K562 (cell line): ENCODE results near the gene ATIC. TPM values are rescaled to one million over a fixed set of nuclear protein-coding genes. Genes with fewer than 3 reads are reported as not detected.
A peak's percentile ranks its signal among the peaks of the same experiment; 100 is the strongest.

Experiments used
- ATAC-seq: fragments of 200-7000 bp; cut with Tn5 transposase; 3 replicates; pipeline ENCODE4 v1.9.1; 2020; ENCODE audit warnings: moderate library complexity
- BruUV-seq: library from RNA; stranded (reverse); fragments of 400-500 nt; replicated peaks from 2 replicates; lab custom pipeline; 2021; lab: Mats Ljungman, UMichigan
- CTCF ChIA-PET: fragments of 300-600 bp; formaldehyde crosslinking; extraction: SDS; loops from one replicate; lab custom pipeline; 2021; ENCODE audit warnings: low intra/inter-chr PET ratio; lab: Yijun Ruan, JAX
- POLR2A ChIA-PET: fragments of 300-600, 350-650 bp; sonication (Branson Sonifier 250); formaldehyde crosslinking; extraction: SDS; loops from one replicate; lab custom pipeline; 2021; ENCODE audit warnings: antibody characterized with exemption, inconsistent platforms; lab: Yijun Ruan, JAX
- DNase-seq, 4 experiments: peaks; one replicate each; pipeline versions ENCODE4 v3.0.0 to v3.0.0-alpha.2; 2011 to 2018; ENCODE audit warnings: low spot score in 3 of 4, mixed read lengths in 3 of 4; ENCODE audit errors: extremely low read depth in 1 of 4
- FAIRE-seq: peaks from 2 replicates; lab custom pipeline; 2011; peaks lifted over from hg19 to GRCh38; lab: Jason Lieb, UNC
- H2AFZ ChIP-seq: 2 replicates; pipeline ENCODE4 v1.6.0; 2011; ENCODE audit warnings: low read depth, low read length, control low read depth, inconsistent platforms
- H3K27ac ChIP-seq: fragments of 200-600 bp; 3 replicates; pipeline ENCODE4 v1.8.0; 2011; ENCODE audit warnings: low read depth, mild to moderate bottlenecking, control low read depth, inconsistent platforms, low read length, moderate library complexity, mixed read lengths; ENCODE audit errors: extremely low read depth
- H3K27me3 ChIP-seq, 2 experiments: fragments of 300-600 bp in 1 of 2; 2 replicates in 1 of 2; 3 replicates in 1 of 2; pipeline versions ENCODE4 v1.6.0 to v1.8.0; 2011; ENCODE audit warnings: inconsistent platforms in 2 of 2, low read length in 2 of 2, mild to moderate bottlenecking in 1 of 2, mixed read lengths in 1 of 2, moderate library complexity in 1 of 2; ENCODE audit not compliant: control insufficient read depth in 2 of 2, insufficient read depth in 2 of 2
- H3K36me3 ChIP-seq: fragments of 300-600 bp; 3 replicates; pipeline ENCODE4 v1.8.0; 2011; ENCODE audit warnings: mild to moderate bottlenecking, low read length, inconsistent platforms; ENCODE audit not compliant: control insufficient read depth, insufficient read depth
- H3K4me1 ChIP-seq, 2 experiments: fragments of 200-600 bp in 1 of 2; replicated peaks in 1 of 2; 2 replicates in 1 of 2; 3 replicates in 1 of 2; pipeline versions ENCODE4 v1.5.1 to v1.8.0; 2011; ENCODE audit warnings: inconsistent platforms in 2 of 2, low read length in 2 of 2, mild to moderate bottlenecking in 1 of 2, mixed read lengths in 1 of 2, moderate library complexity in 1 of 2; ENCODE audit not compliant: control insufficient read depth in 2 of 2, insufficient read depth in 2 of 2
- H3K4me2 ChIP-seq: 2 replicates; pipeline ENCODE4 v1.6.1; 2011; ENCODE audit warnings: low read length, control low read depth, inconsistent platforms, mixed read lengths; ENCODE audit not compliant: insufficient read depth
- H3K4me3 ChIP-seq: fragments of 200-600 bp; sonication (generic), shearing (Covaris generic); 2 replicates; pipeline ENCODE4 v1.5.1; 2016; ENCODE audit warnings: control low read depth, inconsistent platforms
- H3K79me2 ChIP-seq: fragments of 200-600 bp; 3 replicates; pipeline ENCODE4 v1.8.0; 2011; ENCODE audit warnings: low read length, inconsistent platforms; ENCODE audit not compliant: control insufficient read depth, insufficient read depth
- H3K9ac ChIP-seq, 2 experiments: 2 replicates each; pipeline versions ENCODE4 v1.6.0 to v1.6.1; 2011; ENCODE audit warnings: low read depth in 2 of 2, low read length in 2 of 2, control low read depth in 1 of 2, inconsistent platforms in 1 of 2, mild to moderate bottlenecking in 1 of 2, mixed read lengths in 1 of 2; ENCODE audit not compliant: insufficient read depth in 1 of 2
- H3K9me1 ChIP-seq: one replicate; pipeline ENCODE4 v1.6.0; 2011; ENCODE audit warnings: inconsistent platforms, mild to moderate bottlenecking, low read length, moderate library complexity; ENCODE audit not compliant: control insufficient read depth, insufficient read depth
- H3K9me3 ChIP-seq: replicated peaks from 2 replicates; pipeline ENCODE4 v1.5.1; 2011; ENCODE audit warnings: low read depth, low read length, inconsistent platforms; ENCODE audit not compliant: control insufficient read depth, insufficient read depth
- H4K20me1 ChIP-seq: replicated peaks from 2 replicates; pipeline ENCODE4 v1.6.1; 2011; ENCODE audit warnings: low read length, inconsistent platforms, mixed read lengths; ENCODE audit not compliant: control insufficient read depth, insufficient read depth
- MLX ChIP-seq, 2 experiments: fragments of 450-650 bp in 1 of 2; sonication (generic) in 1 of 2; formaldehyde crosslinking; conservative IDR thresholded peaks; 2 replicates each; pipeline versions ENCODE4 v1.4.0 to v1.8.1; 2020 to 2022; ENCODE audit warnings: mild to moderate bottlenecking in 1 of 2, missing genetic modification reagents in 1 of 2
- MNT ChIP-seq, 2 experiments: fragments of 450-650 bp; conservative IDR thresholded peaks; 2 replicates each; pipeline ENCODE4 v1.6.1; 2017; ENCODE audit warnings: mild to moderate bottlenecking in 2 of 2, moderate library complexity in 2 of 2
- NCOA6 ChIP-seq: fragments of 450-650 bp; IDR thresholded peaks from 2 replicates; pipeline ENCODE4 v1.6.1; 2017; ENCODE audit warnings: mild to moderate bottlenecking
- NFRKB ChIP-seq: fragments of 450-650 bp; IDR thresholded peaks from 2 replicates; pipeline ENCODE4 v1.6.1; 2016; ENCODE audit warnings: low read depth
- NFXL1 ChIP-seq: fragments of 450-650 bp; formaldehyde crosslinking; IDR thresholded peaks from 2 replicates; pipeline ENCODE4 v1.4.0; 2021; ENCODE audit warnings: mild to moderate bottlenecking
- NR1H2 ChIP-seq: sonication (generic); formaldehyde crosslinking; IDR thresholded peaks from 2 replicates; pipeline ENCODE4 v1.4.0; 2020; ENCODE audit warnings: mild to moderate bottlenecking, missing genetic modification reagents
- RBBP5 ChIP-seq: fragments of 200-600 bp; sonication (generic); IDR thresholded peaks from 2 replicates; pipeline ENCODE4 v1.6.1; 2012; ENCODE audit warnings: borderline replicate concordance, mild to moderate bottlenecking, low read length, control low read depth, inconsistent platforms; ENCODE audit not compliant: insufficient read depth, poor library complexity, severe bottlenecking
- RBM39 ChIP-seq: fragments of 200-400 bp; formaldehyde crosslinking; optimal IDR thresholded peaks from 2 replicates; pipeline ENCODE3; 2018; ENCODE audit warnings: low read depth, low read length
- TEAD1 ChIP-seq, 2 experiments: fragments of 450-650 bp in 1 of 2; sonication (generic) in 1 of 2; formaldehyde crosslinking; IDR thresholded peaks; 2 replicates each; pipeline versions ENCODE4 v1.4.0 to v1.8.0; 2020 to 2022; ENCODE audit warnings: mild to moderate bottlenecking in 2 of 2, missing genetic modification reagents in 1 of 2
- U2AF1 ChIP-seq: fragments of 200-400 bp; formaldehyde crosslinking; optimal IDR thresholded peaks from 2 replicates; pipeline ENCODE3; 2017; ENCODE audit warnings: mild to moderate bottlenecking, low read depth, low read length, moderate library complexity
- ZBTB17 ChIP-seq: fragments of 450-650 bp; formaldehyde crosslinking; IDR thresholded peaks from 2 replicates; pipeline ENCODE4 v1.4.0; 2020; ENCODE audit warnings: mild to moderate bottlenecking
- ZNF507 ChIP-seq: conservative IDR thresholded peaks from 2 replicates; pipeline ENCODE4 v1.6.1; 2017; ENCODE audit warnings: missing genetic modification characterization, missing compliant biosample characterization
- WGBS: fragments of 100-300 bp; shearing (Covaris generic); methylation state at CpG from one replicate; pipeline ENCODE4 v1.1.6; 2016; ENCODE audit warnings: low coverage, mixed read lengths; ENCODE audit not compliant: insufficient coverage; ENCODE audit errors: missing lambda C conversion rate; 5-methylcytosine and 5-hydroxymethylcytosine counted together
- in situ Hi-C: fragments of 300-500 bp; cut with MboI; formaldehyde crosslinking; loops from 4 replicates; pipeline ENCODE4 v1.15.0; 2018; ENCODE audit warnings: inconsistent platforms, mixed read lengths
- intact Hi-C: fragments of 100-400 bp; cut with micrococcal nuclease; formaldehyde crosslinking; loops from 2 replicates; pipeline ENCODE4 v1.14.2; 2022
- polyA plus RNA-seq, 8 experiments: library from polyadenylated mRNA; depleted of rRNA in 4 of 8; stranded (reverse) in 5 of 8; unstranded in 3 of 8; fragments of >200 nt; fragmentation: Nextera tagmentation in 2 of 8; fragmentation: Illumina TruSeq in 1 of 8; extraction: Ambion mirVana in 2 of 8; extraction: Trizol in 1 of 8; gene quantifications; 2 replicates each; pipeline versions ENCODE4 v1.2.1 to v1.2.3, GENCODE V29; 2011 to 2014; ENCODE audit warnings: inconsistent platforms in 1 of 8, missing spikeins in 1 of 8
- total RNA-seq, 7 experiments: library from RNA; depleted of rRNA in 6 of 7; stranded (reverse); fragments of >200 nt in 6 of 7; fragmentation: Illumina TruSeq in 2 of 7; extraction: Trizol in 2 of 7; gene quantifications; 2 replicates each; pipeline versions ENCODE4 v1.2.1 to v1.2.3, GENCODE V29; 2011 to 2021; ENCODE audit warnings: low replicate concordance in 1 of 7

ATIC gene
- total and polyA plus RNA-seq, 9 of the 15 experiments (the other 6 are each of a cell fraction or from before 2014, with no cell fraction given) = 45.6 to 480 (median 212) TPM

DNA sequence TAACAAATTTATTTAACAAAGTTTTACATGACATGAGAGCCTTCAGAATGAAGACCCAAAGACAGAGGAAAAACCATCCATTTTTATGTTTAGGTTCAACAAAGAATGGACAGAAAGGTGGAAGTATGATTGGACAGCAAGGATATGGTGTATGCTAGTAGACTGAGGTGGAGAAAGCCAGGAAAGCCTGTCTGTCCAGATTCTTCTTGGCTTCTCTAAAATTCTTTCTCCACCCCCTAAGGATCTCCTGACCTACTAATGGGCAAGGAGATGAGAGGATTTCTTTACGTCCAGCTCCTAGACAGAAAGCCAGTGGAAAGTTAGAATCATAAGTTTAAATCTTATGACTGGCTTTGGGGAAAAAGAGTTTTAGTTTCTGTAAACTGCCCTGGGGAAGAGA is 3.0 kb downstream of the ATIC start:
- Histone ChIP-seq H3K4me1 (peaks cover 0 to 13% of the 10 kb centered on the region in 2 experiments; a peak in 4 of 5 replicates), H2AFZ (no peak overlapping the region), H4K20me1 (no peaks in the 10 kb centered on the region), H3K36me3 (peaks cover 68% of the 10 kb centered on the region), H3K79me2 (peaks cover 86% of the 10 kb centered on the region), H3K9me3 (no peaks in the 10 kb centered on the region), H3K4me3 (no peak overlapping the region), H3K4me2 (no peak overlapping the region; the same call in 1 of the 2 replicates), H3K9me1 (no peaks in the 10 kb centered on the region), H3K27ac (peak overlapping the region; percentile 24; the same call in 1 of the 3 replicates), H3K9ac (peak overlapping the region in 1 of 2 experiments; percentile 25; a peak in 1 of 4 replicates), H3K27me3 (no peaks in the 10 kb centered on the region)
- WGBS = 67% methylated on average over 1 of the region's 1 CpG
- ATAC-seq = no peak
- ChIA-PET CTCF (no interaction called here), POLR2A (no interaction called here)
- FAIRE-seq = no peak
- no TSS peak for BruUV-seq
- DNase-seq = no peak
- in situ Hi-C loops = no loop called here
- TF ChIP-seq RBM39 (no peak), ZNF507 (tag) (no peak), TEAD1 (CRISPR knock-in tag; IDR thresholded peaks at IDR 0.05) (no peak), RBBP5 (no peak), NFXL1 (CRISPR knock-in tag) (no peak), MNT (conservative IDR thresholded peaks at IDR 0.05) (no peak), NR1H2 (CRISPR knock-in tag) (no peak), NCOA6 (no peak), MLX (CRISPR knock-in tag; conservative IDR thresholded peaks at IDR 0.05) (no peak), NFRKB (no peak), ZBTB17 (CRISPR knock-in tag) (no peak), U2AF1 (no peak)
- intact Hi-C loops = no loop called here
